Activated CD4-positive, alpha-beta T cell treated with anti-CD3 and anti-CD28 coated beads, Interleukin-2, amount 10 ng/mL, durations not matched to agents 7 days and 5 days (primary cell): ENCODE data around the gene AOPEP. TPM values are rescaled to one million over a fixed set of nuclear protein-coding genes. Genes with fewer than 3 reads are reported as not detected.

ENCODE experiments used
- CTCF ChIA-PET: fragments of 350-600 bp; sonication (Branson Sonifier 250); formaldehyde crosslinking; loops from one replicate; lab custom pipeline; 2021; ENCODE audit warnings: antibody characterized with exemption; lab: Charles Lee
- POLR2A ChIA-PET: fragments of 350-600 bp; sonication (Branson Sonifier 250); formaldehyde crosslinking; loops from one replicate; lab custom pipeline; 2021; ENCODE audit warnings: antibody characterized with exemption; lab: Charles Lee
- DNase-seq: peaks from one replicate; pipeline ENCODE4 v3.0.0-alpha.2; 2020
- H3K27ac Mint-ChIP-seq: one replicate; pipeline ENCODE4 v1.8.0; 2021; ENCODE audit warnings: mild to moderate bottlenecking, moderate library complexity, mixed read lengths
- H3K27me3 Mint-ChIP-seq: one replicate; pipeline ENCODE4 v1.8.0; 2021; ENCODE audit warnings: mixed read lengths
- H3K36me3 Mint-ChIP-seq: one replicate; pipeline ENCODE4 v1.8.0; 2021; ENCODE audit warnings: low read depth, mixed read lengths
- H3K4me1 Mint-ChIP-seq: one replicate; pipeline ENCODE4 v1.8.0; 2021; ENCODE audit warnings: mixed read lengths
- H3K4me3 Mint-ChIP-seq: one replicate; pipeline ENCODE4 v1.8.0; 2021; ENCODE audit warnings: mild to moderate bottlenecking, moderate library complexity, mixed read lengths
- H3K9me3 Mint-ChIP-seq: one replicate; pipeline ENCODE4 v1.8.0; 2021; ENCODE audit warnings: mixed read lengths
- total RNA-seq, 2 experiments: library from RNA; stranded (reverse); gene quantifications; one replicate each; pipeline ENCODE4 v1.2.3, GENCODE V29; 2021

AOPEP gene
- total RNA-seq, 2 experiments from 2014 or later = 9.7 to 10.7 TPM

- no peak overlapping the region for H3K4me3 Mint-ChIP-seq
- H3K9me3 Mint-ChIP-seq = no peaks in the 10 kb centered on the region
- H3K27ac Mint-ChIP-seq = no peak overlapping the region
- H3K4me1 Mint-ChIP-seq = no peaks in the 10 kb centered on the region
- no peak for DNase-seq
- ChIA-PET POLR2A (no interaction called here), CTCF (no interaction called here)
- no peaks in the 10 kb centered on the region for H3K36me3 Mint-ChIP-seq
- no peaks in the 10 kb centered on the region for H3K27me3 Mint-ChIP-seq
Measured at GRCh38 chr9:95086564-95086955, 360.1 kb downstream of the AOPEP start.

- Mint-ChIP-seq H3K27ac (no peak overlapping the region), H3K9me3 (no peaks in the 10 kb centered on the region), H3K4me1 (peaks cover 8% of the 10 kb centered on the region), H3K4me3 (no peak overlapping the region), H3K36me3 (no peaks in the 10 kb centered on the region), H3K27me3 (no peaks in the 10 kb centered on the region)
- DNase-seq = no peak
- ChIA-PET CTCF (interaction anchor here (0.6 kb wide), 1 partner anchor 434 kb away, joined by 4 read pairs; no protein-coding TSS in a partner anchor), POLR2A (no interaction called here)
Measured at GRCh38 chr9:95087659-95088242, 361.3 kb downstream of the AOPEP start.

GRCh38 chr9:95088421-95089161 lies 362.1 kb downstream of the AOPEP start:
- Mint-ChIP-seq H3K4me3 (no peak overlapping the region), H3K27ac (peak overlapping the region; percentile 69), H3K27me3 (no peaks in the 10 kb centered on the region), H3K4me1 (peaks cover 11% of the 10 kb centered on the region), H3K36me3 (no peaks in the 10 kb centered on the region), H3K9me3 (no peaks in the 10 kb centered on the region)
- CTCF ChIA-PET = interaction anchor here (1.0 to 1.1 kb wide), 2 partner anchors 13 to 38 kb away, joined by 3 read pairs; no protein-coding TSS in a partner anchor
- no peak for DNase-seq
- POLR2A ChIA-PET = no interaction called here

GRCh38 chr9:95089257-95090022 lies 362.9 kb downstream of the AOPEP start:
- no peaks in the 10 kb centered on the region for H3K9me3 Mint-ChIP-seq
- H3K4me3 Mint-ChIP-seq = no peak overlapping the region
- no peaks in the 10 kb centered on the region for H3K36me3 Mint-ChIP-seq
- CTCF ChIA-PET = interaction anchor here (1.0 to 1.1 kb wide), 2 partner anchors 12 to 37 kb away, joined by 3 read pairs; no protein-coding TSS in a partner anchor
- no peak overlapping the region for H3K27ac Mint-ChIP-seq
- POLR2A ChIA-PET = interaction anchor here (0.6 kb wide), 1 partner anchor 31 kb away, joined by 3 read pairs; no protein-coding TSS in a partner anchor
- no peak for DNase-seq
- no peaks in the 10 kb centered on the region for H3K27me3 Mint-ChIP-seq
- peaks cover 12% of the 10 kb centered on the region for H3K4me1 Mint-ChIP-seq

GRCh38 chr9:95090023-95090791 lies 363.7 kb downstream of the AOPEP start:
- DNase-seq = no peak
- CTCF ChIA-PET = no interaction called here
- peaks cover 12% of the 10 kb centered on the region for H3K4me1 Mint-ChIP-seq

GRCh38 chr9:95090871-95091577 lies 364.5 kb downstream of the AOPEP start:
- ChIA-PET POLR2A (no interaction called here), CTCF (no interaction called here)
- Mint-ChIP-seq H3K36me3 (no peaks in the 10 kb centered on the region), H3K4me1 (peaks cover 12% of the 10 kb centered on the region), H3K27me3 (no peaks in the 10 kb centered on the region), H3K27ac (no peak overlapping the region), H3K9me3 (no peaks in the 10 kb centered on the region), H3K4me3 (no peak overlapping the region)
- DNase-seq = no peak

More at GRCh38 chr9:95090023-95090791, 363.7 kb downstream of the AOPEP start:
- H3K4me3 Mint-ChIP-seq = no peak overlapping the region
- H3K9me3 Mint-ChIP-seq = no peaks in the 10 kb centered on the region
- no peaks in the 10 kb centered on the region for H3K36me3 Mint-ChIP-seq
- H3K27me3 Mint-ChIP-seq = no peaks in the 10 kb centered on the region
- no peak overlapping the region for H3K27ac Mint-ChIP-seq
- POLR2A ChIA-PET = no interaction called here

- CTCF ChIA-PET = interaction anchor here (1.1 to 1.3 kb wide), 2 partner anchors 9 to 89 kb away, joined by 3 read pairs; no protein-coding TSS in a partner anchor
- POLR2A ChIA-PET = no interaction called here
- no peaks in the 10 kb centered on the region for H3K27me3 Mint-ChIP-seq
- peaks cover 12% of the 10 kb centered on the region for H3K4me1 Mint-ChIP-seq
- H3K9me3 Mint-ChIP-seq = no peaks in the 10 kb centered on the region
- no peak for DNase-seq
- H3K36me3 Mint-ChIP-seq = no peaks in the 10 kb centered on the region
- H3K27ac Mint-ChIP-seq = no peak overlapping the region
- H3K4me3 Mint-ChIP-seq = no peak overlapping the region
Measured at GRCh38 chr9:95091601-95092261, 365.2 kb downstream of the AOPEP start.

- Mint-ChIP-seq H3K27me3 (no peaks in the 10 kb centered on the region), H3K4me3 (no peak overlapping the region), H3K36me3 (no peaks in the 10 kb centered on the region), H3K9me3 (no peaks in the 10 kb centered on the region), H3K27ac (no peak overlapping the region), H3K4me1 (peaks cover 12% of the 10 kb centered on the region)
- DNase-seq = no peak
- CTCF ChIA-PET = interaction anchor here (1.1 to 1.3 kb wide), 2 partner anchors 9 to 89 kb away, joined by 3 read pairs; no protein-coding TSS in a partner anchor
- POLR2A ChIA-PET = no interaction called here
Measured at GRCh38 chr9:95092262-95093072, 366.0 kb downstream of the AOPEP start.

GRCh38 chr9:95093586-95093985 lies 367.1 kb downstream of the AOPEP start:
- peaks cover 12% of the 10 kb centered on the region for H3K4me1 Mint-ChIP-seq
- CTCF ChIA-PET = no interaction called here
- no peaks in the 10 kb centered on the region for H3K27me3 Mint-ChIP-seq
- POLR2A ChIA-PET = no interaction called here
- no peak overlapping the region for H3K4me3 Mint-ChIP-seq
- DNase-seq = no peak
- H3K27ac Mint-ChIP-seq = no peak overlapping the region
- H3K36me3 Mint-ChIP-seq = no peaks in the 10 kb centered on the region
- H3K9me3 Mint-ChIP-seq = no peaks in the 10 kb centered on the region

GRCh38 chr9:95094002-95094401 lies 367.5 kb downstream of the AOPEP start:
- CTCF ChIA-PET = no interaction called here

More at GRCh38 chr9:95094002-95094401, 367.5 kb downstream of the AOPEP start:
- H3K36me3 Mint-ChIP-seq = no peaks in the 10 kb centered on the region
- H3K4me1 Mint-ChIP-seq = peaks cover 12% of the 10 kb centered on the region
- DNase-seq = no peak
- POLR2A ChIA-PET = no interaction called here
- no peak overlapping the region for H3K4me3 Mint-ChIP-seq
- H3K27ac Mint-ChIP-seq = no peak overlapping the region
- no peaks in the 10 kb centered on the region for H3K9me3 Mint-ChIP-seq
- H3K27me3 Mint-ChIP-seq = no peaks in the 10 kb centered on the region
